ENCODE measurements around the gene ARHGAP24.
A peak's percentile ranks its signal among the peaks of the same experiment; 100 is the strongest.
"Not testable (repeated sequence)": the region's sequence is repeated elsewhere in the genome, so short reads cannot be mapped to it uniquely, and the experiment has no call there.

ARHGAP24 gene

GRCh38 chr4:85869181-85869580 is 394.2 kb downstream of the ARHGAP24 start:
- DNase-seq, result no peak

GRCh38 chr4:85870298-85871083 is 395.5 kb downstream of the ARHGAP24 start:
- no peak for DNase-seq

- no peak for DNase-seq
Observed at GRCh38 chr4:85873566-85873965, 398.6 kb downstream of the ARHGAP24 start.

GRCh38 chr4:85879518-85879917 is 404.6 kb downstream of the ARHGAP24 start:
- no peak for DNase-seq

- no peak for DNase-seq
Observed at GRCh38 chr4:85883180-85883579, 408.2 kb downstream of the ARHGAP24 start.

- no peak for DNase-seq
Observed at GRCh38 chr4:85884251-85884650, 409.3 kb downstream of the ARHGAP24 start.

GRCh38 chr4:85886665-85887064 is 411.7 kb downstream of the ARHGAP24 start:
- no peak for DNase-seq

GRCh38 chr4:85889314-85889713 is 414.4 kb downstream of the ARHGAP24 start:
- no peak for DNase-seq

GRCh38 chr4:85895755-85896154 is 420.8 kb downstream of the ARHGAP24 start:
- no peak for DNase-seq

GRCh38 chr4:85898231-85898630 is 423.3 kb downstream of the ARHGAP24 start:
- DNase-seq, result no peak

- DNase-seq, result no peak
Observed at GRCh38 chr4:85901500-85901899, 426.6 kb downstream of the ARHGAP24 start.

- DNase-seq, result not testable (repeated sequence)
Observed at GRCh38 chr4:85902647-85903046, 427.7 kb downstream of the ARHGAP24 start.

GRCh38 chr4:85905761-85906160 is 430.8 kb downstream of the ARHGAP24 start:
- DNase-seq, result peak; percentile 18

- DNase-seq, result no peak
Observed at GRCh38 chr4:85907001-85907400, 432.1 kb downstream of the ARHGAP24 start.

GRCh38 chr4:85909851-85910250 is 434.9 kb downstream of the ARHGAP24 start:
- DNase-seq, result no peak

- DNase-seq, result no peak
Observed at GRCh38 chr4:85910985-85911384, 436.0 kb downstream of the ARHGAP24 start.

- DNase-seq, result no peak
Observed at GRCh38 chr4:85913931-85914694, 439.2 kb downstream of the ARHGAP24 start.

- DNase-seq, result not testable (repeated sequence)
Observed at GRCh38 chr4:85915570-85915969, 440.6 kb downstream of the ARHGAP24 start.

- no peak for DNase-seq
Observed at GRCh38 chr4:85919200-85919887, 444.4 kb downstream of the ARHGAP24 start.

GRCh38 chr4:85925071-85925470 is 450.1 kb downstream of the ARHGAP24 start:
- DNase-seq, result no peak

- DNase-seq, result no peak
Observed at GRCh38 chr4:85928775-85929591, 454.0 kb downstream of the ARHGAP24 start.

GRCh38 chr4:85929961-85930665 is 455.2 kb downstream of the ARHGAP24 start:
- DNase-seq, result peak; percentile 30

Data from NCI-H1092 (cell line).